Esophagus squamous epithelium (tissue), 5 donors: ENCODE data around the gene RAMACL. TPM values are rescaled to one million over a fixed set of nuclear protein-coding genes. Genes with fewer than 3 reads are reported as not detected.

ENCODE experiments used
- DNase-seq: peaks from one replicate; lab custom pipeline; 2025; lab: John Stamatoyannopoulos, UW
- H3K27ac ChIP-seq, 4 donors: fragments of 200-600 bp; sonication (generic); one replicate each; pipeline ENCODE4 v1.5.1; 2016 to 2019; ENCODE audit warnings: mild to moderate bottlenecking in 1 of 4
- H3K27me3 ChIP-seq, 4 donors: fragments of 200-600 bp; sonication (generic); 1 replicate in 3 of 4; 2 replicates in 1 of 4; pipeline versions ENCODE4 v1.5.1 to v1.6.0; 2017 to 2021; ENCODE audit warnings: antibody characterized with exemption in 1 of 4
- H3K36me3 ChIP-seq, 3 donors: fragments of 200-600 bp; sonication (generic); one replicate each; pipeline ENCODE4 v1.5.1; 2016 to 2019
- H3K4me1 ChIP-seq, 3 donors: fragments of 200-600 bp; sonication (generic); one replicate each; pipeline ENCODE4 v1.5.1; 2017 to 2019
- H3K4me3 ChIP-seq, 4 donors: fragments of 200-600 bp; sonication (generic); 1 replicate in 3 of 4; 2 replicates in 1 of 4; pipeline ENCODE4 v1.5.1; 2016 to 2019; ENCODE audit warnings: mild to moderate bottlenecking in 2 of 4, moderate library complexity in 1 of 4
- H3K9me3 ChIP-seq, 3 donors: fragments of 200-600 bp; sonication (generic); one replicate each; pipeline ENCODE4 v1.5.1; 2016 to 2019
- POLR2A ChIP-seq, 4 donors: fragments of 450-650 bp; IDR thresholded peaks; one replicate each; pipeline ENCODE4 v1.6.1; 2017; ENCODE audit warnings: antibody characterized with exemption in 4 of 4, mild to moderate bottlenecking in 4 of 4, moderate library complexity in 3 of 4
- WGBS, 2 donors: methylation state at CpG; one replicate each; pipeline ENCODE4 v1.1.5; 2018; 5-methylcytosine and 5-hydroxymethylcytosine counted together
- intact Hi-C: fragments of 100-400 bp; cut with DNase I; formaldehyde crosslinking; loops from one replicate; pipeline ENCODE4 v1.15.0; 2022
- total RNA-seq, 4 donors: library from RNA; depleted of rRNA; stranded (reverse); fragments of >200 nt; gene quantifications; one replicate each; pipeline ENCODE4 v1.1.0, GENCODE V29; 2016
- TF ChIP-seq, protein P1 (sequence below), 6 experiments: fragments of 450-650 bp in 4 of 6; fragments of 200-600 bp in 2 of 6; sonication (generic) in 2 of 6; IDR thresholded peaks; one replicate each; pipeline ENCODE4 v1.5.1; 2016 to 2019; ENCODE audit warnings: antibody characterized with exemption in 6 of 6, mild to moderate bottlenecking in 4 of 6, moderate library complexity in 4 of 6
- donor health status: DM: yes; HTN: yes; CAD: no.

Gene RAMACL
- total RNA-seq, 4 donors from 2014 or later: 0.99 to 2.7 (median 1.3) TPM

DNA sequence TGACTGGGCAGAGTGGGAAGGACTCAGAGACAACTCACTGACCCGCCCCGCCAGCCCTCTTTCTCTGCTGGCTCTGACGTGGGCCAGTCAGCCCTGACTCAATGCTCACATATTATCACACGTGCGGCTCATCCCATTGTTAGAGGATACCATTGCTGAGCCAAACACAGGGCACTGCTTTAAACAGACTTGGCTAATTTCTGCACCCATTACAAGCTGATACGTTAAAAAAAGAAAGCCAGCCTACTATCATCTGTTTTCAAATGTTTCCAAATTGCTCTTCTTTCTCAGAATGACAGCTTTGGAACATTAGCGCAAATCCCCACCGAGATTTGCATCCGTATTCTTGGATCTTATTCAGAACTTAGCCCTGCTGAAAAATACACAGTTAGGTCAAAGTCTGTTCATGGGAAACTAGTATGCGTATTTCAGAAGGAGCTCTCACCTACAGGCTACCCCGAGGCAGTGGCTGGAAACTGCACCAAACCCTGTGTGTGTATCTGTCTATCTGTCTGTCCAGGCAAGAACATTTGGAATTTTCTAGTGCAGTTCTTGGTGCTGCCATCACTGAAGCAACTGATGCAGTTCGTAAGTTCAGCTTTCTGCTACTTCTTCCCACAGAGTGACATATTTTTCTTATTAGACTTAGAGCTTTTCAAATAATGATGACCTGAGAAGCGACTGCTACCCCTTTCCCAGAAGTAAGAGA is 32.8 kb downstream of the RAMACL start:
- peak overlapping the region; percentile 51 to 87 (median 82) for H3K27ac ChIP-seq
- H3K4me3 ChIP-seq: no peak overlapping the region
- WGBS, 2 donors: 42 to 53% methylated on average over 11 to 13 of the region's 13 CpGs
- no peaks in the 10 kb centered on the region for H3K9me3 ChIP-seq
- H3K27me3 ChIP-seq: no peaks in the 10 kb centered on the region
- intact Hi-C loops: no loop called here
- TF ChIP-seq, protein P1, sequence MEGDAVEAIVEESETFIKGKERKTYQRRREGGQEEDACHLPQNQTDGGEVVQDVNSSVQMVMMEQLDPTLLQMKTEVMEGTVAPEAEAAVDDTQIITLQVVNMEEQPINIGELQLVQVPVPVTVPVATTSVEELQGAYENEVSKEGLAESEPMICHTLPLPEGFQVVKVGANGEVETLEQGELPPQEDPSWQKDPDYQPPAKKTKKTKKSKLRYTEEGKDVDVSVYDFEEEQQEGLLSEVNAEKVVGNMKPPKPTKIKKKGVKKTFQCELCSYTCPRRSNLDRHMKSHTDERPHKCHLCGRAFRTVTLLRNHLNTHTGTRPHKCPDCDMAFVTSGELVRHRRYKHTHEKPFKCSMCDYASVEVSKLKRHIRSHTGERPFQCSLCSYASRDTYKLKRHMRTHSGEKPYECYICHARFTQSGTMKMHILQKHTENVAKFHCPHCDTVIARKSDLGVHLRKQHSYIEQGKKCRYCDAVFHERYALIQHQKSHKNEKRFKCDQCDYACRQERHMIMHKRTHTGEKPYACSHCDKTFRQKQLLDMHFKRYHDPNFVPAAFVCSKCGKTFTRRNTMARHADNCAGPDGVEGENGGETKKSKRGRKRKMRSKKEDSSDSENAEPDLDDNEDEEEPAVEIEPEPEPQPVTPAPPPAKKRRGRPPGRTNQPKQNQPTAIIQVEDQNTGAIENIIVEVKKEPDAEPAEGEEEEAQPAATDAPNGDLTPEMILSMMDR (IDR thresholded peaks at IDR 0.05): no peak
- no peak for TF ChIP-seq POLR2A (IDR thresholded peaks at IDR 0.05)
- H3K4me1 ChIP-seq: peaks cover 27 to 63% (median 36%) of the 10 kb centered on the region in 3 donors
- H3K36me3 ChIP-seq: no peaks in the 10 kb centered on the region
- no peak for DNase-seq

DNA sequence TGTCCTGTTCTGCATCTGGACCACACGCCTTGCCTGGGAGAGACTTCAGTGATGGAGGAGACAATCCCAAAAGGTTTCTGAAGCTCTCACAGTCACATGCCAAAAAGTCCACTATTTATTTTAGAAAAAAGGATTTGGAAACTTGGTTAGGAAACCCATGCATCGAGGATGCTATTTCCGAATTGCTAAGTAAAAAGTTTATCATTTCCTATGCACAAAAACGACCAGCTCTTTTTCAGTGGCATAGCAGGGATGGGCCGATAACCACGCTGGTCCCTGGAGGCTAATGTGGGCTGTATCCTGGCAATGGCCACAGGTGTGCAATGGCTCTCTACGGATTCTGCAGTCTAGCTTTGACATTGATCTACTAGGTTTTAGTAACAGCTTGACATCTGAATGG is 33.9 kb downstream of the RAMACL start:
- no peaks in the 10 kb centered on the region for H3K36me3 ChIP-seq
- 81 to 82% methylated on average over 7 of the region's 7 CpGs for WGBS, 2 donors
- no peaks in the 10 kb centered on the region for H3K9me3 ChIP-seq
- H3K27me3 ChIP-seq: no peaks in the 10 kb centered on the region
- peaks cover 26 to 52% (median 27%) of the 10 kb centered on the region in 3 donors for H3K4me1 ChIP-seq
- H3K4me3 ChIP-seq: no peak overlapping the region
- TF ChIP-seq, protein P1 (IDR thresholded peaks at IDR 0.05): no peak
- TF ChIP-seq POLR2A (IDR thresholded peaks at IDR 0.05): no peak
- no peak for DNase-seq
- intact Hi-C loops: no loop called here
- H3K27ac ChIP-seq: peak overlapping the region in 2 of 4 donors; percentile 86 to 87

DNA sequence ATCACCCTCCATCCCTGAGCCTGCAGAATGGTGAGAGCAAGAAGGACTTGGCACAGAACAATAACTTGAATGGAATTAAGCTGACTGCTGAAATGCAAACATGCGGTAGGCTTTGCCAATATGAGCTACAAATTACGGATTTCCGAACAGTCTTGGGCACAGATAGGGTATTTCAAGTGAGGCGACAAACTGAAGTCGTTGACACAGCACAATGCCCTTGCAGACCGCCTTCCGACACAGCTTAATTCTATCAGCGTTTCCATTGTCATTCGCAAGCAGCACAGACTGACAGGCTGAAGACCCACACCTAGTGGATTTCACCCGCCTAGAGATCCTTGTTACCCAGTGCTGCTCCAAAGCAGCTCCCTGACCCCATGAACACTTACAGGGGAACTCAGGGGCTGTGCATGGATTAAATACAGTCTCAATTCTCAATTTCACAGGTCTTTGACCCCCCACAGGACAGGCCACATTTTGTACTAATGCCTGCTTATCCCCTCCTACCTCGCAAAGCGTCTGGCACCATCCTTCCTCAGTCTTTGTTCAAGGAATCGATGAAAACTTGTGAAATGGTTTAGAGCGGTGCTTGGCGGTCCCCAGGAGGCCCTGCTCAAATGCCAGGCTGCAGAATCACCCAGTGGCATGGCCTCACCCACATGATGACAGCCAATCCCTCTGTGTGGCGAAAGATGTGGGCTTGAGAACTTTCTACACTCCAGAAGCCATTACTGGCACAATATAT is 34.6 kb downstream of the RAMACL start:
- Histone ChIP-seq H3K9me3 (no peaks in the 10 kb centered on the region), H3K36me3 (no peaks in the 10 kb centered on the region), H3K4me3 (no peak overlapping the region), H3K4me1 (peaks cover 19 to 45% (median 21%) of the 10 kb centered on the region in 3 donors), H3K27ac (no peak overlapping the region), H3K27me3 (no peaks in the 10 kb centered on the region)
- no peak for TF ChIP-seq POLR2A (IDR thresholded peaks at IDR 0.05)
- TF ChIP-seq, protein P1 (IDR thresholded peaks at IDR 0.05): no peak
- DNase-seq: no peak
- intact Hi-C loops: no loop called here
- 79 to 90% methylated on average over 15 to 16 of the region's 16 CpGs for WGBS, 2 donors

DNA sequence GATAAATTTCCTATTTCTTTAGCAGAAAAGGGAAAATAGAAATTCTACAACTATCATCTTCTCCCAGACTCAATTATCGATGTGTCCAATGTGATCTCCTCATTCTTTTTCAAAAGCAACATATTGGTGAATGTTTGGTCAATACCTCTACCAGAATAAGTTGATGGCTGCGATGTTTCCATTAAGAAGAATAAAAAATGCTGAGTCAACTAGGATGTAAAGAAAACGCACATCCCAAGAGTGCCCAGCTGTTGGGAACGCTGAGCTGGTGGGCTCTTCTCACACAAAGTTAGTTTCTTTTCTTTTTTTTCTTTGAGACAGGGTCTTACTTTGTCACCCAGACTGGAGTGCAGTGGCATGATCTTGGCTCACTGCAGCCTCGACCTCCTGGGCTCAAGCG is 39.8 kb downstream of the RAMACL start:
- H3K4me1 ChIP-seq: peaks cover 0 to 10% (median 5%) of the 10 kb centered on the region in 3 donors
- DNase-seq: no peak
- TF ChIP-seq, protein P1 (IDR thresholded peaks at IDR 0.05): no peak
- TF ChIP-seq POLR2A (IDR thresholded peaks at IDR 0.05): no peak
- no peaks in the 10 kb centered on the region for H3K9me3 ChIP-seq
- H3K36me3 ChIP-seq: no peaks in the 10 kb centered on the region
- H3K4me3 ChIP-seq: no peak overlapping the region
- H3K27me3 ChIP-seq: no peaks in the 10 kb centered on the region
- 86 to 94% methylated on average over 6 of the region's 6 CpGs for WGBS, 2 donors
- no peak overlapping the region for H3K27ac ChIP-seq
- intact Hi-C loops: no loop called here
